H9 (cell line): ENCODE measurements around the gene ST6GALNAC6. TPM values are rescaled to one million over a fixed set of nuclear protein-coding genes. Genes with fewer than 3 reads are reported as not detected.

Experiments used
- DNase-seq: peaks from one replicate; pipeline ENCODE4 v3.0.0-alpha.2; 2017
- H2AFZ ChIP-seq: one replicate; pipeline ENCODE4 v1.6.1; 2013; ENCODE audit warnings: mild to moderate bottlenecking, low read length, control low read depth, moderate library complexity
- H2AK5ac ChIP-seq: 2 replicates; pipeline ENCODE4 v1.6.1; 2013; ENCODE audit warnings: low read length, control low read depth, mixed read lengths; ENCODE audit not compliant: insufficient read length
- H2BK120ac ChIP-seq: one replicate; pipeline ENCODE4 v1.6.1; 2013; ENCODE audit warnings: low read depth, mild to moderate bottlenecking, low read length, control low read depth, inconsistent platforms; ENCODE audit not compliant: poor library complexity, severe bottlenecking
- H2BK12ac ChIP-seq: 2 replicates; pipeline ENCODE4 v1.6.1; 2013; ENCODE audit warnings: low read length, control low read depth, mixed read lengths, low read depth; ENCODE audit not compliant: insufficient read length
- H2BK15ac ChIP-seq: 2 replicates; pipeline ENCODE4 v1.6.1; 2013; ENCODE audit warnings: low read depth, low read length, control low read depth
- H2BK20ac ChIP-seq: one replicate; pipeline ENCODE4 v1.6.1; 2013; ENCODE audit warnings: low read depth, mild to moderate bottlenecking, low read length, control low read depth, inconsistent platforms; ENCODE audit not compliant: poor library complexity, severe bottlenecking
- H2BK5ac ChIP-seq: 2 replicates; pipeline ENCODE4 v1.6.1; 2013; ENCODE audit warnings: low read length, control low read depth, mixed read lengths; ENCODE audit not compliant: insufficient read length
- H3K14ac ChIP-seq: 2 replicates; pipeline ENCODE4 v1.6.1; 2013; ENCODE audit warnings: low read length, control low read depth; ENCODE audit not compliant: insufficient read depth
- H3K18ac ChIP-seq: 2 replicates; pipeline ENCODE4 v1.6.1; 2013; ENCODE audit warnings: low read depth, mild to moderate bottlenecking, mixed read lengths, low read length, control low read depth; ENCODE audit not compliant: insufficient read length
- H3K23ac ChIP-seq: 2 replicates; pipeline ENCODE4 v1.6.1; 2013; ENCODE audit warnings: low read length, control low read depth, mixed read lengths, low read depth; ENCODE audit not compliant: insufficient read length
- H3K23me2 ChIP-seq: 2 replicates; pipeline ENCODE4 v1.6.1; 2013; ENCODE audit warnings: low read depth, mild to moderate bottlenecking, mixed read lengths, low read length, control low read depth; ENCODE audit not compliant: insufficient read length, poor library complexity, severe bottlenecking
- H3K27ac ChIP-seq: 2 replicates; pipeline ENCODE4 v1.5.1; 2013; ENCODE audit warnings: low read length, control low read depth, mixed read lengths, low read depth; ENCODE audit not compliant: insufficient read length
- H3K27me3 ChIP-seq: 2 replicates; pipeline ENCODE4 v1.6.1; 2013; ENCODE audit warnings: low read length, control low read depth, inconsistent platforms; ENCODE audit not compliant: insufficient read depth
- H3K4ac ChIP-seq: 2 replicates; pipeline ENCODE4 v1.6.1; 2013; ENCODE audit warnings: low read depth, mild to moderate bottlenecking, control low read depth, inconsistent platforms, low read length, moderate library complexity
- H3K4me1 ChIP-seq: 2 replicates; pipeline ENCODE4 v1.6.1; 2013; ENCODE audit warnings: low read length, control low read depth, inconsistent platforms; ENCODE audit not compliant: insufficient read depth
- H3K4me2 ChIP-seq: 2 replicates; pipeline ENCODE4 v1.6.1; 2013; ENCODE audit warnings: low read length, control low read depth, mixed read lengths; ENCODE audit not compliant: insufficient read length, insufficient read depth
- H3K56ac ChIP-seq: 2 replicates; pipeline ENCODE4 v1.6.1; 2013; ENCODE audit warnings: low read depth, mild to moderate bottlenecking, mixed read lengths, low read length, control low read depth; ENCODE audit not compliant: insufficient read length
- H3K79me1 ChIP-seq: 2 replicates; pipeline ENCODE4 v1.6.1; 2013; ENCODE audit warnings: low read depth, mild to moderate bottlenecking, moderate library complexity, low read length, control low read depth, inconsistent platforms; ENCODE audit not compliant: insufficient read depth, poor library complexity, severe bottlenecking
- H3K79me2 ChIP-seq: 2 replicates; pipeline ENCODE4 v1.6.1; 2013; ENCODE audit warnings: low read length, control low read depth, inconsistent platforms; ENCODE audit not compliant: insufficient read depth
- H3K9ac ChIP-seq: 2 replicates; pipeline ENCODE4 v1.6.1; 2013; ENCODE audit warnings: low read length, control low read depth, mixed read lengths; ENCODE audit not compliant: insufficient read length; ENCODE audit errors: extremely low read depth
- H3K9me3 ChIP-seq: one replicate; pipeline ENCODE4 v1.6.1; 2013; ENCODE audit warnings: low read depth, low read length, inconsistent platforms; ENCODE audit not compliant: control insufficient read depth
- H3T11ph ChIP-seq: one replicate; pipeline ENCODE4 v1.6.1; 2013; ENCODE audit warnings: mild to moderate bottlenecking, low read length, control low read depth, inconsistent platforms
- H4K20me1 ChIP-seq: one replicate; pipeline ENCODE4 v1.6.1; 2013; ENCODE audit not compliant: control insufficient read depth, insufficient read length, insufficient read depth
- H4K5ac ChIP-seq: 2 replicates; pipeline ENCODE4 v1.6.1; 2013; ENCODE audit warnings: low read depth, mild to moderate bottlenecking, mixed read lengths, low read length, control low read depth; ENCODE audit not compliant: insufficient read length
- H4K8ac ChIP-seq: replicated peaks from 2 replicates; pipeline ENCODE4 v1.6.1; 2013; ENCODE audit warnings: low read length, control low read depth, mixed read lengths, low read depth; ENCODE audit not compliant: insufficient read length
- H4K91ac ChIP-seq: 2 replicates; pipeline ENCODE4 v1.6.1; 2013; ENCODE audit warnings: low read depth, mild to moderate bottlenecking, moderate library complexity, mixed read lengths, low read length, control low read depth; ENCODE audit not compliant: insufficient read length
- H3K27ac Mint-ChIP-seq, 3 experiments: 2 replicates in 2 of 3; 3 replicates in 1 of 3; pipeline ENCODE4 v1.8.0; 2020 to 2021; ENCODE audit warnings: mixed read lengths in 3 of 3, mild to moderate bottlenecking in 1 of 3, moderate library complexity in 1 of 3
- H3K27me3 Mint-ChIP-seq: 2 replicates; pipeline ENCODE4 v1.8.0; 2021; ENCODE audit warnings: low read depth, mild to moderate bottlenecking, moderate library complexity, mixed read lengths
- H3K36me3 Mint-ChIP-seq, 3 experiments: 2 replicates in 2 of 3; 3 replicates in 1 of 3; pipeline ENCODE4 v1.8.0; 2020 to 2021; ENCODE audit warnings: low read depth in 3 of 3, mixed read lengths in 3 of 3; ENCODE audit not compliant: insufficient read depth in 1 of 3
- H3K4me1 Mint-ChIP-seq, 2 experiments: 2 replicates each; pipeline ENCODE4 v1.8.0; 2020; ENCODE audit warnings: mixed read lengths in 2 of 2
- H3K4me3 Mint-ChIP-seq, 2 experiments: 2 replicates in 1 of 2; 3 replicates in 1 of 2; pipeline ENCODE4 v1.8.0; 2020 to 2021; ENCODE audit warnings: mild to moderate bottlenecking in 2 of 2, mixed read lengths in 2 of 2, moderate library complexity in 1 of 2
- H3K9me3 Mint-ChIP-seq, 2 experiments: 2 replicates in 1 of 2; 3 replicates in 1 of 2; pipeline ENCODE4 v1.8.0; 2020; ENCODE audit warnings: mild to moderate bottlenecking in 2 of 2, mixed read lengths in 2 of 2, moderate library complexity in 1 of 2
- CTCF ChIP-seq: fragments of 200-600 bp; sonication (generic); conservative IDR thresholded peaks from 3 replicates; pipeline ENCODE4 v1.8.0; 2021; ENCODE audit warnings: antibody characterized with exemption, mild to moderate bottlenecking
- WGBS: extraction: QIAGEN DNeasy Blood & Tissue Kit; methylation state at CpG from one replicate; pipeline ENCODE4 v1.1.7; 2013; ENCODE audit warnings: missing lambda C conversion rate, low lambda C conversion rate, mixed read lengths; ENCODE audit not compliant: insufficient read length; ENCODE audit errors: extremely low coverage; 5-methylcytosine and 5-hydroxymethylcytosine counted together
- total RNA-seq: library from RNA; stranded (reverse); gene quantifications from 2 replicates; pipeline ENCODE4 v1.2.1, GENCODE V29; 2021

Gene ST6GALNAC6
- total RNA-seq, 1 experiment from 2014 or later, result 29.8 TPM

- H3K79me2 ChIP-seq, result no peaks in the 10 kb centered on the region
- H3K23ac ChIP-seq, result no peak overlapping the region
- H3K23me2 ChIP-seq, result no peaks in the 10 kb centered on the region
- H3K56ac ChIP-seq, result no peak overlapping the region
- Mint-ChIP-seq H3K4me3 (no peak overlapping the region; a peak in 1 of 5 replicates), H3K27ac (no peak overlapping the region), H3K27me3 (no peaks in the 10 kb centered on the region), H3K36me3 (peaks cover 45 to 70% (median 68%) of the 10 kb centered on the region in 3 experiments), H3K4me1 (peaks cover 7 to 10% of the 10 kb centered on the region in 2 experiments; a peak in 3 of 4 replicates), H3K9me3 (peaks cover 9% of the 10 kb centered on the region in 2 experiments; a peak in 3 of 5 replicates)
- no peak overlapping the region for H2AFZ ChIP-seq
- no peaks in the 10 kb centered on the region for H3K9me3 ChIP-seq
- no peaks in the 10 kb centered on the region for H3K79me1 ChIP-seq
- H2BK5ac ChIP-seq, result no peak overlapping the region
- no peak overlapping the region for H3T11ph ChIP-seq
- H2BK15ac ChIP-seq, result no peak overlapping the region
- no peak overlapping the region for H3K4me2 ChIP-seq
- no peak overlapping the region for H3K4ac ChIP-seq
- H2AK5ac ChIP-seq, result no peak overlapping the region
- H3K4me1 ChIP-seq, result no peaks in the 10 kb centered on the region; the same call in 1 of the 2 replicates
- DNase-seq, result no peak
- H3K9ac ChIP-seq, result no peak overlapping the region
- TF ChIP-seq CTCF, result no peak
- no peak overlapping the region for H3K27ac ChIP-seq
- no peak overlapping the region for H2BK20ac ChIP-seq
- no peak overlapping the region for H2BK12ac ChIP-seq
- no CpG with 5 or more reads among the region's 6 CpGs for WGBS
- H3K27me3 ChIP-seq, result no peaks in the 10 kb centered on the region
- no peak overlapping the region for H3K18ac ChIP-seq
- no peak overlapping the region for H4K8ac ChIP-seq
- no peak overlapping the region for H4K5ac ChIP-seq
- H4K91ac ChIP-seq, result no peak overlapping the region
- no peak overlapping the region for H3K14ac ChIP-seq
- H2BK120ac ChIP-seq, result no peak overlapping the region
- no peaks in the 10 kb centered on the region for H4K20me1 ChIP-seq
Observed at GRCh38 chr9:127892831-127893230, 6.6 kb downstream of the ST6GALNAC6 start.
